Measurements from ENCODE around the gene CLIC4. TPM values are rescaled to one million over a fixed set of nuclear protein-coding genes. Genes with fewer than 3 reads are reported as not detected.

Gene CLIC4
- total and polyA plus RNA-seq, 2 of the 8 experiments (the other 6 are each of a cell fraction or from before 2014, with no cell fraction given), result 77.5 to 293 TPM

GRCh38 chr1:24776821-24777220 lies 31.6 kb downstream of the CLIC4 start:
- Histone ChIP-seq H3K23ac (ENCODE audit: insufficient read length) (no peak overlapping the region), H2BK120ac (replicated peaks; ENCODE audit: low read depth, low read length) (no peak overlapping the region), H3K27ac (ENCODE audit: low read depth, low read length) (no peak overlapping the region), H2AK5ac (ENCODE audit: low read depth, low read length) (no peak overlapping the region), H3K9ac (replicated peaks in 1 of 4; ENCODE audit: extremely low read depth in 1 of 4, low read depth in 3 of 4, low read length in 3 of 4) (no peak overlapping the region), H3K79me2 (ENCODE audit: control insufficient read depth in 1 of 2, insufficient read depth in 2 of 2, low read length in 2 of 2) (peaks cover 20 to 98% of the 10 kb centered on the region in 2 experiments), H3K79me1 (ENCODE audit: low read depth, low read length) (peaks cover 11% of the 10 kb centered on the region; the same call in 1 of the 2 replicates), H4K91ac (replicated peaks; ENCODE audit: insufficient read length, low read length) (no peak overlapping the region), H2BK15ac (ENCODE audit: low read length) (no peak overlapping the region), H3K18ac (ENCODE audit: extremely low read depth, low read length) (no peak overlapping the region), H3K4me2 (ENCODE audit: insufficient read depth in 1 of 2, low read depth in 2 of 2, low read length in 2 of 2) (no peak overlapping the region), H3K14ac (ENCODE audit: insufficient read length) (no peak overlapping the region), H4K8ac (ENCODE audit: extremely low read depth, insufficient read depth, low read length) (no peak overlapping the region), H3K4me3 (ENCODE audit: extremely low read depth in 1 of 4, insufficient read depth in 2 of 4, low read depth in 3 of 4, low read length in 4 of 4) (no peak overlapping the region), H4K20me1 (replicated peaks in 1 of 2; ENCODE audit: control insufficient read depth in 1 of 2, insufficient read depth in 2 of 2, low read length in 2 of 2) (peaks cover 10 to 26% of the 10 kb centered on the region in 2 experiments), H2BK5ac (ENCODE audit: low read depth, low read length) (no peak overlapping the region), H3K23me2 (ENCODE audit: low read depth, low read length) (no peaks in the 10 kb centered on the region), H3K27me3 (replicated peaks in 1 of 4; ENCODE audit: control insufficient read depth in 3 of 4, extremely low read depth in 1 of 4, insufficient read depth in 3 of 4, low read length in 3 of 4) (no peaks in the 10 kb centered on the region), H2AFZ (ENCODE audit: low read length) (no peak overlapping the region), H3K4ac (replicated peaks; ENCODE audit: insufficient read length, low read depth, low read length) (no peak overlapping the region), H3K36me3 (ENCODE audit: control insufficient read depth in 2 of 4, insufficient read depth in 4 of 4, low read length in 3 of 4) (peaks cover 0 to 10% (median 0%) of the 10 kb centered on the region in 4 experiments; a peak in 2 of 8 replicates), H2BK12ac (ENCODE audit: low read depth, low read length) (no peak overlapping the region), H3K9me3 (ENCODE audit: insufficient read depth in 2 of 2, low read depth in 1 of 2, low read length in 1 of 2) (no peaks in the 10 kb centered on the region), H3K56ac (replicated peaks; ENCODE audit: insufficient read length, low read depth, low read length) (no peak overlapping the region), H3K4me1 (replicated peaks in 1 of 4; ENCODE audit: control insufficient read depth in 3 of 4, insufficient read depth in 4 of 4, low read length in 3 of 4) (peaks cover 0 to 6% (median 0%) of the 10 kb centered on the region in 4 experiments; a peak in 2 of 7 replicates), H2BK20ac (ENCODE audit: low read length) (no peak overlapping the region), H4K5ac (ENCODE audit: insufficient read length, low read depth, low read length) (no peak overlapping the region)
- ChIA-PET POLR2A (ENCODE audit: partially characterized antibody) (interaction anchor here (0.6 to 2.5 kb wide), 8 partner anchors 8 to 29 kb away, joined by 3 to 6 read pairs (median 3); no protein-coding TSS in a partner anchor), CTCF (ENCODE audit: partially characterized antibody) (interaction anchor here (0.7 to 2.9 kb wide), 7 partner anchors 11 to 562 kb away, joined by 3 to 10 read pairs (median 3); no protein-coding TSS in a partner anchor)
- WGBS, 2 experiments (ENCODE audit: extremely low coverage in 1 of 2, insufficient coverage in 1 of 2, insufficient read length in 1 of 2, insufficient replicate concordance in 2 of 2, low coverage in 1 of 2, low lambda C conversion rate in 2 of 2, missing lambda C conversion rate in 1 of 2), result 94% methylated on average over 8 of the region's 8 CpGs; no CpG with 5 or more reads in 1 of the 2 experiments
- no peak for DNase-seq (ENCODE audit: low read depth in 1 of 2, low spot score in 2 of 2)
- no peak for TF ChIP-seq SP1 (IDR thresholded peaks at IDR 0.05; ENCODE audit: low read depth, low read length)
- TF ChIP-seq RFX5 (IDR thresholded peaks at IDR 0.05; ENCODE audit: borderline replicate concordance, low read depth, low read length), result no peak
- no peak for TF ChIP-seq SIX5 (IDR thresholded peaks at IDR 0.05; ENCODE audit: low read depth, low read length)
- no peak for TF ChIP-seq CBX5 (IDR thresholded peaks at IDR 0.05; ENCODE audit: low read depth, low read length)
- TF ChIP-seq TEAD4 (IDR thresholded peaks at IDR 0.05; ENCODE audit: low read depth, low read length), result no peak
- TF ChIP-seq KDM5A (IDR thresholded peaks at IDR 0.05; ENCODE audit: low read length), result no peak
- TF ChIP-seq POLR2AphosphoS5 (IDR thresholded peaks at IDR 0.05; ENCODE audit: low read depth, low read length), result no peak
- TF ChIP-seq ATF2 (IDR thresholded peaks at IDR 0.05; ENCODE audit: low read length), result no peak
- no peak for TF ChIP-seq TAF7 (optimal IDR thresholded peaks at IDR 0.05; ENCODE audit: borderline replicate concordance, low read depth, low read length)
- no peak for TF ChIP-seq ZNF274 (IDR thresholded peaks at IDR 0.05; ENCODE audit: borderline replicate concordance, extremely low read depth, low read length)
- TF ChIP-seq TAF1 (IDR thresholded peaks at IDR 0.05; ENCODE audit: low read depth, low read length), result no peak
- TF ChIP-seq HDAC6 (IDR thresholded peaks at IDR 0.05; ENCODE audit: low read depth, low read length), result no peak
- no peak for TF ChIP-seq SRF (IDR thresholded peaks at IDR 0.05; ENCODE audit: low read depth, low read length)
- no peak for TF ChIP-seq GTF2F1 (IDR thresholded peaks at IDR 0.05; ENCODE audit: borderline replicate concordance, low read depth, low read length)
- no peak for FAIRE-seq
